GM12865 (cell line): ENCODE results near the gene MEG3.

Source experiments
- DNase-seq: peaks from one replicate; pipeline ENCODE4 v3.0.0; 2010; ENCODE audit warnings: low read depth
- H3K4me3 ChIP-seq: 2 replicates; pipeline ENCODE4 v1.5.1; 2011; ENCODE audit warnings: mild to moderate bottlenecking, low read depth, low read length, control low read depth
- CTCF ChIP-seq: IDR thresholded peaks from 2 replicates; pipeline ENCODE4 v1.5.1; 2011; ENCODE audit warnings: low read length, control low read depth, low read depth, inconsistent platforms; ENCODE audit not compliant: insufficient read depth; ENCODE audit errors: missing control alignments

The MEG3 gene

DNA sequence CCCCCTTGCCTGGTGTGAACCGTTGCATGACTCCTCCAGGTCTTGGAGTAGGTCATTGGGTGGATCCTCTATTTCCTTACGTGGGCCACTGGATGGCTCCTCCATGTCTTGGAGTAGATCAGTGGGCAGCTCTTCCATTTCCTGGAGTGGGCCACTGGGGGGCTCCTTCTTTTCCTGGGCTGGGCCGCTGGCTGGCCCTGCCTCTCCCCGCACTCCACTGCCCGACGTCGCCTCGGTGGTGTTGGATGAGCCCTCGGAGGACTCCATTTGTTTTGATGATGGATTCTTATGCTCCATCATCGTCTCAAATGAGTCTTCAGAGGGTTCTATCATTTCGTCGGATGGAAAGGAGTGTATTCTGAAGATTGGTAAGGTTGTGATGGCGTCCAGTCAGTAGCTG lies 58.5 kb downstream of the MEG3 start:
- no peak for DNase-seq
- H3K4me3 ChIP-seq, result no peak overlapping the region
- TF ChIP-seq CTCF, result no peak

- DNase-seq, result no peak
- no peak overlapping the region for H3K4me3 ChIP-seq
- TF ChIP-seq CTCF, result no peak
These were observed 59.3 kb downstream of the MEG3 start for GRCh38 chr14:100885196-100885595.

DNA sequence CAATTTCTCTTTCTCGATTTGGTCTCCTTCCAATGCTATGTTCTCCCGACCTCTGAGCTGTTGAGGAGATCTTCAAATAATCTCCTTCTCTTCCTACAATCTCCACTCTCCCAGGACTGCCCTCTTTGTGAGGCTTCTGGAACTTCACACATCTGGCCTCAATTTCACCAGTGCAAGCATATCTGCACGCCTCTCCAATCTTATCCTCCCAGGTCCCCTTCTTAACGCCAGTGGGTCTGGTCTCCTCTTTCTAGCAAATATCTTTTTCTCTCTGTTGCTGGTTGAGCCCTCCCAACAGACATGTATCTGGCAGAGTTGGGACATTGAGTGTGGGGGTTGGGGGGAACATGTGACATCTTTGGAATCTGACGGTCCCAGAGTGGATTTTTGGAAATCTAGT lies 59.7 kb downstream of the MEG3 start:
- H3K4me3 ChIP-seq, result no peak overlapping the region
- no peak for DNase-seq
- TF ChIP-seq CTCF, result no peak

- DNase-seq, result no peak
- no peak for TF ChIP-seq CTCF
These were observed 61.9 kb downstream of the MEG3 start for GRCh38 chr14:100887728-100888335.

DNA sequence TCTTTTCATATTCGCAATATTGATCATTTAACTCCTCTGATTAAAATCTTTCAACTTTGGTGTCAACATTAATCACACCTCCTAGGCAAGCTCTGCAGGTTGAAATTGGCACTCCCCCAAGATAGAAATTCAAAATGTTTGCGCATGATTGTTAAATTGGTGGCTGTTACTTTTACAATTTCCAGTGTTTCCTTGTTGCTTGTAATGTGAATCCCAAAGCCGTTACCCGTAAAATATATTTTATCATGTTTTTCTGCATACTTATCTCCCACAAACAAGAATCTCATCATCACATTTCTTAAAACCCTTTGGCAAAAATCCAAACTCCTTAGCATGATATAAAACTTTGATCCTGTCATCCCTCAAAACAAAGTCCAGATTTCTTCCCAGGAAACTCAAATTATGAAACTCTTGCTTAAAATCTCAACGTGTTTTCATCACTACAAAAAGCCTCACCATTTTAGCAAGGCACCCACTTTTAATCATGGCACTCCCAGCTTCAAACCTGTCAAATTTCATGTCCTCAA lies 62.9 kb downstream of the MEG3 start:
- TF ChIP-seq CTCF, result no peak
- no peak overlapping the region for H3K4me3 ChIP-seq
- no peak for DNase-seq

More at GRCh38 chr14:100887728-100888335, 61.9 kb downstream of the MEG3 start:
- no peak overlapping the region for H3K4me3 ChIP-seq

DNA sequence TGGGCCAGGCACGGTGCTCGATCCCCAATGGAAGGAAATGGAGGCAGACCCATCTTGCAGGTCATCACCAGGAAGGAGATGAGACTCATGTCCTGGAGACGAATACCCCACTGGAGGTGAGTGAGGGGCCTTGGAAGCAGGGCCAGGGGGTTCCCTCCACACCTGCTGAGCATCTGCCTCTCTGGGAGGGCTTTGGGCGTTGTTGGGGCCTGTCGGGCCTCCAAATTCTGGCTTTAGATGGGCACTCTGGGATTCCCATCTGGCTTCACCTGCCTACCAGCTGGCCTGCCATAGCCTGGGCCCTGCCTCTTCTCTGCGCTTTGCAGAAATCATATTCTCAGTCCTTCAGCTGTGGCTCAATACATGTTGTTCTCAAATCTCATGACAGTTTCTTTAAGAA lies 63.7 kb downstream of the MEG3 start:
- no peak overlapping the region for H3K4me3 ChIP-seq
- no peak for DNase-seq
- TF ChIP-seq CTCF, result no peak

GRCh38 chr14:100890061-100890850 lies 64.3 kb downstream of the MEG3 start:
- no peak for DNase-seq
- TF ChIP-seq CTCF, result no peak
- no peak overlapping the region for H3K4me3 ChIP-seq
